Measurements from ENCODE around the gene PDPK1.

- TF ChIP-seq POLR2A (IDR thresholded peaks at IDR 0.05; ENCODE audit: low read length) (peak; percentile 67), GATA1 (IDR thresholded peaks at IDR 0.05; ENCODE audit: low read depth, low read length) (no peak)
These were observed 5.9 kb upstream of the PDPK1 start for GRCh38 chr16:2531696-2532493.

Data from erythroblast (primary cell).